Ishikawa (cell line): ENCODE results near the gene MLXIP.

Experiments used
- CEBPB ChIP-seq: IDR thresholded peaks from 2 replicates; pipeline ENCODE4 v1.6.1; 2012
- CREB1 ChIP-seq: IDR thresholded peaks from 2 replicates; pipeline ENCODE4 v1.6.1; 2012; ENCODE audit warnings: low read depth
- EGR1 ChIP-seq: IDR thresholded peaks from 2 replicates; pipeline ENCODE4 v1.6.1; 2012
- EP300 ChIP-seq: IDR thresholded peaks from 2 replicates; pipeline ENCODE4 v1.6.1; 2012; ENCODE audit warnings: borderline replicate concordance
- FOXM1 ChIP-seq: IDR thresholded peaks from 2 replicates; pipeline ENCODE4 v1.6.1; 2012; ENCODE audit warnings: low read depth, borderline replicate concordance
- MAX ChIP-seq: IDR thresholded peaks from 2 replicates; pipeline ENCODE4 v1.6.1; 2012
- NFIC ChIP-seq: IDR thresholded peaks from 2 replicates; pipeline ENCODE4 v1.6.1; 2012
- RAD21 ChIP-seq: IDR thresholded peaks from 2 replicates; pipeline ENCODE4 v1.6.1; 2012; ENCODE audit warnings: low read depth
- REST ChIP-seq: IDR thresholded peaks from 2 replicates; pipeline ENCODE4 v1.6.1; 2012; ENCODE audit warnings: low read depth, mild to moderate bottlenecking
- TAF1 ChIP-seq: IDR thresholded peaks from 2 replicates; pipeline ENCODE4 v1.6.1; 2012; ENCODE audit warnings: low read depth, mild to moderate bottlenecking
- TCF12 ChIP-seq: IDR thresholded peaks from 2 replicates; pipeline ENCODE4 v1.6.1; 2012; ENCODE audit warnings: low read depth
- TEAD4 ChIP-seq: IDR thresholded peaks from 2 replicates; pipeline ENCODE4 v1.6.1; 2012
- USF1 ChIP-seq: IDR thresholded peaks from 2 replicates; pipeline ENCODE4 v1.6.1; 2012
- YY1 ChIP-seq: IDR thresholded peaks from 2 replicates; pipeline ENCODE4 v1.6.1; 2012; ENCODE audit warnings: low read depth
- ZBTB7A ChIP-seq: IDR thresholded peaks from 2 replicates; pipeline ENCODE4 v1.6.1; 2012; ENCODE audit warnings: low read depth

The MLXIP gene

GRCh38 chr12:122082621-122083356 lies 4.2 kb downstream of the MLXIP start:
- TF ChIP-seq MAX (no peak), ZBTB7A (no peak), CREB1 (no peak), EGR1 (no peak), USF1 (no peak), REST (no peak), TCF12 (no peak), CEBPB (no peak), YY1 (no peak), FOXM1 (no peak), RAD21 (no peak), TAF1 (no peak), EP300 (no peak), NFIC (no peak), TEAD4 (no peak)

GRCh38 chr12:122084857-122085405 lies 6.4 kb downstream of the MLXIP start:
- TF ChIP-seq MAX: no peak

GRCh38 chr12:122085591-122085990 lies 7.0 kb downstream of the MLXIP start:
- TF ChIP-seq REST (no peak), CEBPB (no peak), MAX (no peak), FOXM1 (no peak), NFIC (no peak), EP300 (no peak)

DNA sequence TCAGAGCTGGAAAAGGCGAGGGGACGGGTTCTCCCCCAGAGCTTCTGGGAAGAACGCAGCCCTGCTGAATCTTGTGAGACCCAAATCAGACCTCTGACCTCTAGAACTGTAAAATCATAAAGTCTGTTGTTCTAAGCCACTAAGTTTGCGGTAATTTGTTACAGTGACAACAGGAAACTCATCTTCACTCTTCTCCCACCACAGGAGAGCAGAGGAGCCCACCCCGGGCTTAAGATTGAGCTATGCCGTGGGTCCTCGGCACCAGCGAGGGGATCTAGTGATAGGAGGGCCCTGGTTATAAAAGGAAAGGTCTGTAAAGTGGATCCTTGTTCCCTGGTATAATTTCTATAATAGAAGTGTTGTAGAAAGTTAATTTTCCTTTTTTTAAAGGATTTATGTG lies 7.6 kb downstream of the MLXIP start:
- no peak for TF ChIP-seq ZBTB7A
- TF ChIP-seq RAD21: no peak
- no peak for TF ChIP-seq EP300
- no peak for TF ChIP-seq CEBPB
- TF ChIP-seq YY1: no peak
- no peak for TF ChIP-seq CREB1
- no peak for TF ChIP-seq NFIC
- TF ChIP-seq MAX: no peak
- no peak for TF ChIP-seq USF1
- TF ChIP-seq TCF12: no peak
- no peak for TF ChIP-seq REST
- no peak for TF ChIP-seq TAF1
- no peak for TF ChIP-seq EGR1
- no peak for TF ChIP-seq FOXM1
- TF ChIP-seq TEAD4: no peak
